Neural cell (in vitro differentiated cells): ENCODE measurements around the gene IFT20. TPM values are rescaled to one million over a fixed set of nuclear protein-coding genes. Genes with fewer than 3 reads are reported as not detected.
"Not testable (repeated sequence)": the region's sequence is repeated elsewhere in the genome, so short reads cannot be mapped to it uniquely, and the experiment has no call there.

Experiments
- H2AFZ ChIP-seq: fragments of 200-600, 300-800 bp; sonication (generic), shearing (Covaris generic); 2 replicates; pipeline ENCODE4 v1.6.0; 2014; ENCODE audit warnings: low read depth, mild to moderate bottlenecking, antibody characterized with exemption, low read length, moderate library complexity
- H3F3A ChIP-seq: fragments of 200-600 bp; shearing (Covaris generic); 2 replicates; pipeline ENCODE4 v1.6.1; 2016; ENCODE audit warnings: mild to moderate bottlenecking, moderate library complexity, mixed read lengths, antibody characterized with exemption, low read length; ENCODE audit not compliant: insufficient read depth, poor library complexity, severe bottlenecking
- H3K27ac ChIP-seq: fragments of 200-600, 300-800 bp; sonication (generic), shearing (Covaris generic); 2 replicates; pipeline ENCODE4 v1.5.1; 2014; ENCODE audit warnings: mild to moderate bottlenecking, low read length, moderate library complexity
- H3K27me3 ChIP-seq: fragments of 300-800, 200-600 bp; sonication (generic), shearing (Covaris generic); 2 replicates; pipeline ENCODE4 v1.6.0; 2014; ENCODE audit warnings: mild to moderate bottlenecking, low read depth, low read length, moderate library complexity; ENCODE audit not compliant: insufficient read depth
- H3K36me3 ChIP-seq: fragments of 300-800, 200-600 bp; sonication (generic), shearing (Covaris generic); 2 replicates; pipeline ENCODE4 v1.5.1; 2014; ENCODE audit warnings: mild to moderate bottlenecking, antibody characterized with exemption, low read length, moderate library complexity; ENCODE audit not compliant: insufficient read depth
- H3K4me2 ChIP-seq: fragments of 300-800, 200-600 bp; sonication (generic), shearing (Covaris generic); 2 replicates; pipeline ENCODE4 v1.6.0; 2014; ENCODE audit warnings: mild to moderate bottlenecking, low read length
- H3K4me3 ChIP-seq: fragments of 300-800, 200-600 bp; sonication (generic), shearing (Covaris generic); 2 replicates; pipeline ENCODE4 v1.5.1; 2014; ENCODE audit warnings: mild to moderate bottlenecking, low read length, moderate library complexity
- H3K79me2 ChIP-seq: fragments of 200-600 bp; shearing (Covaris generic); replicated peaks from 2 replicates; pipeline ENCODE4 v1.6.0; 2014; ENCODE audit warnings: mild to moderate bottlenecking, low read length, moderate library complexity; ENCODE audit not compliant: insufficient read depth
- H3K9ac ChIP-seq: fragments of 300-800, 200-600 bp; sonication (generic), shearing (Covaris generic); 2 replicates; pipeline ENCODE4 v1.6.1; 2016; ENCODE audit warnings: mild to moderate bottlenecking, low read length, mixed read lengths
- H3K9me2 ChIP-seq: fragments of 200-600 bp; shearing (Covaris generic); 2 replicates; pipeline ENCODE4 v1.6.1; 2016; ENCODE audit warnings: mild to moderate bottlenecking, low read length, mixed read lengths; ENCODE audit not compliant: insufficient read depth
- H3K9me3 ChIP-seq: fragments of 200-600, 300-800 bp; sonication (generic), shearing (Covaris generic); 2 replicates; pipeline ENCODE4 v1.6.1; 2016; ENCODE audit warnings: mild to moderate bottlenecking, mixed run types, low read length, moderate library complexity, mixed read lengths
- H4K20me1 ChIP-seq: fragments of 200-600 bp; shearing (Covaris generic); 2 replicates; pipeline ENCODE4 v1.6.1; 2016; ENCODE audit warnings: mild to moderate bottlenecking, mixed run types; ENCODE audit not compliant: insufficient read depth
- EP300 ChIP-seq: fragments of 450-650 bp; conservative IDR thresholded peaks from 2 replicates; pipeline ENCODE4 v1.6.1; 2014; ENCODE audit warnings: antibody characterized with exemption, mild to moderate bottlenecking, moderate library complexity; ENCODE audit not compliant: poor library complexity, severe bottlenecking
- EZH2 ChIP-seq: fragments of 200-600, 300-800 bp; shearing (Covaris generic), sonication (generic); IDR thresholded peaks from 2 replicates; pipeline ENCODE4 v1.6.1; 2014; ENCODE audit warnings: antibody characterized with exemption, low read length, borderline replicate concordance, mild to moderate bottlenecking; ENCODE audit not compliant: insufficient read depth, poor library complexity, severe bottlenecking
- MXI1 ChIP-seq: fragments of 450-650 bp; conservative IDR thresholded peaks from 2 replicates; pipeline ENCODE4 v1.6.1; 2014; ENCODE audit warnings: antibody characterized with exemption, mild to moderate bottlenecking; ENCODE audit not compliant: poor library complexity, severe bottlenecking
- POLR2AphosphoS5 ChIP-seq: IDR thresholded peaks from 2 replicates; pipeline ENCODE4 v1.6.1; 2012
- RAD21 ChIP-seq: fragments of 450-650 bp; conservative IDR thresholded peaks from 2 replicates; pipeline ENCODE4 v1.6.1; 2014; ENCODE audit warnings: antibody characterized with exemption, mild to moderate bottlenecking, moderate library complexity
- REST ChIP-seq: IDR thresholded peaks from 2 replicates; pipeline ENCODE4 v1.6.1; 2012; ENCODE audit warnings: borderline replicate concordance
- SMC3 ChIP-seq: fragments of 450-650 bp; conservative IDR thresholded peaks from 2 replicates; pipeline ENCODE4 v1.6.1; 2014; ENCODE audit warnings: antibody characterized with exemption, mild to moderate bottlenecking, moderate library complexity; ENCODE audit not compliant: poor library complexity
- TAF1 ChIP-seq: IDR thresholded peaks from 2 replicates; pipeline ENCODE4 v1.6.1; 2012; ENCODE audit warnings: low read depth
- polyA plus RNA-seq: library from polyadenylated mRNA; depleted of rRNA; stranded (reverse); fragments of >200 nt; gene quantifications from 2 replicates; pipeline ENCODE4 v1.2.3, GENCODE V29; 2014
- TF ChIP-seq, protein P1 (sequence below): fragments of 450-650 bp; IDR thresholded peaks from 2 replicates; pipeline ENCODE4 v1.5.1; 2014; ENCODE audit warnings: antibody characterized with exemption, mild to moderate bottlenecking, moderate library complexity; ENCODE audit not compliant: poor library complexity, severe bottlenecking

Gene IFT20
- polyA plus RNA-seq, 1 donor from 2014 or later = 213 TPM

DNA sequence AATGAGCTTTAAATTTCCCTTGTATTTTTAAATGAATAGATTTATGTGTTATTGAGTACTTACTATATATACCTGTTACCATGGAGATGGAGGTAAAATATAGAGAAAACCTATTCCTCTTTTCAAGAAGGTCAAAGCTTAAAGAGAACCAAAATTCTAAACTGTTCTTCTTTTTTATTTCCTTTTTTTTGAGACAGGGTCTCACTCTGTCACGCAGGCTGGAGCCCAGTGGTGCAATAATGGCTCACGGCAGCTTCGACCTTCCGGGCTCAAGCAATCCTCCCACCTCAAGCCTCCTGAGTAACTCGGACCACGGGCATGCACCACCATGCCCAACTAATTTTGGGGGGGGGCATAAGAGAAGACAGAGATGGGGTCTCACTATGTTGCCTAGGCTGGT is 41.3 kb downstream of the IFT20 start:
- Histone ChIP-seq H3K9me3 (no peaks in the 10 kb centered on the region), H3K79me2 (no peaks in the 10 kb centered on the region), H3K9ac (no peak overlapping the region), H3K36me3 (no peaks in the 10 kb centered on the region), H3K9me2 (no peaks in the 10 kb centered on the region), H3K27ac (no peak overlapping the region), H3F3A (no peaks in the 10 kb centered on the region), H3K4me3 (no peak overlapping the region), H3K4me2 (no peak overlapping the region), H4K20me1 (no peaks in the 10 kb centered on the region), H3K27me3 (no peaks in the 10 kb centered on the region), H2AFZ (no peak overlapping the region)
- TF ChIP-seq MXI1 (no peak), POLR2AphosphoS5 (no peak), RAD21 (no peak), TAF1 (no peak), EP300 (no peak), SMC3 (no peak), EZH2 (no peak), REST (no peak)
- TF ChIP-seq, protein P1, sequence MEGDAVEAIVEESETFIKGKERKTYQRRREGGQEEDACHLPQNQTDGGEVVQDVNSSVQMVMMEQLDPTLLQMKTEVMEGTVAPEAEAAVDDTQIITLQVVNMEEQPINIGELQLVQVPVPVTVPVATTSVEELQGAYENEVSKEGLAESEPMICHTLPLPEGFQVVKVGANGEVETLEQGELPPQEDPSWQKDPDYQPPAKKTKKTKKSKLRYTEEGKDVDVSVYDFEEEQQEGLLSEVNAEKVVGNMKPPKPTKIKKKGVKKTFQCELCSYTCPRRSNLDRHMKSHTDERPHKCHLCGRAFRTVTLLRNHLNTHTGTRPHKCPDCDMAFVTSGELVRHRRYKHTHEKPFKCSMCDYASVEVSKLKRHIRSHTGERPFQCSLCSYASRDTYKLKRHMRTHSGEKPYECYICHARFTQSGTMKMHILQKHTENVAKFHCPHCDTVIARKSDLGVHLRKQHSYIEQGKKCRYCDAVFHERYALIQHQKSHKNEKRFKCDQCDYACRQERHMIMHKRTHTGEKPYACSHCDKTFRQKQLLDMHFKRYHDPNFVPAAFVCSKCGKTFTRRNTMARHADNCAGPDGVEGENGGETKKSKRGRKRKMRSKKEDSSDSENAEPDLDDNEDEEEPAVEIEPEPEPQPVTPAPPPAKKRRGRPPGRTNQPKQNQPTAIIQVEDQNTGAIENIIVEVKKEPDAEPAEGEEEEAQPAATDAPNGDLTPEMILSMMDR = no peak

DNA sequence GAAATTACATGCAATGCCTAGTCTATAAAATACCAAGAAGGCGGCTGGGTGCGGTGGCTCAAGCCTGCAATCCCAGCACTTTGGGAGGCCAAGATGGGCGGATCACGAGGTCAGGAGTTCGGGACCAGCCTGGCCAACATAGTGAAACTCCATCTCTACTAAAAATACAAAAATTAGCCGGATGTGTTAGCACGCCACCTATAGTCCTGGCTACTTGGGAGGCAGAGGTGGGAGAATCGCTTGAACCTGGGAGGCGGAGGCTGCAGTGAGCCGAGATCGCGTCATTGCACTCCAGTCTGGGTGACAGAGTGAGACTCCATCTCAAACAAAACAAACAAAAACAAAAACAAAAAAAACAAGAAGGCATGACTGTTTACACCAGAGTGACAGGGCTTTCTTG is 42.4 kb downstream of the IFT20 start:
- H3F3A ChIP-seq, H3K9me3 ChIP-seq, H3K9me2 ChIP-seq, H4K20me1 ChIP-seq, H3K4me2 ChIP-seq, H3K27me3 ChIP-seq, H3K4me3 ChIP-seq, H2AFZ ChIP-seq, H3K36me3 ChIP-seq, H3K27ac ChIP-seq, H3K9ac ChIP-seq, H3K79me2 ChIP-seq: not testable (repeated sequence)

GRCh38 chr17:28291780-28292330 is 43.4 kb downstream of the IFT20 start:
- Histone ChIP-seq H3K4me2 (no peak overlapping the region), H3K9me3 (no peaks in the 10 kb centered on the region), H4K20me1 (no peaks in the 10 kb centered on the region), H3K27me3 (no peaks in the 10 kb centered on the region), H3K27ac (no peak overlapping the region), H3K9me2 (no peaks in the 10 kb centered on the region), H2AFZ (no peak overlapping the region), H3K4me3 (no peak overlapping the region), H3F3A (no peaks in the 10 kb centered on the region), H3K9ac (no peak overlapping the region), H3K79me2 (no peaks in the 10 kb centered on the region), H3K36me3 (no peaks in the 10 kb centered on the region)
- no peak for TF ChIP-seq RAD21
- TF ChIP-seq SMC3 = no peak
- no peak for TF ChIP-seq EP300
- TF ChIP-seq, protein P1 = no peak
- no peak for TF ChIP-seq POLR2AphosphoS5
- no peak for TF ChIP-seq EZH2
- TF ChIP-seq MXI1 = no peak
- no peak for TF ChIP-seq TAF1
- TF ChIP-seq REST = no peak
